NOMO-1 treated with DMSO at 0.1 percent for 48 hours (cell line): ENCODE results near the gene CAPZA3.
"Not testable (repeated sequence)": the region's sequence is repeated elsewhere in the genome, so short reads cannot be mapped to it uniquely, and the experiment has no call there.

Source experiments
- DNase-seq: peaks from one replicate; lab custom pipeline; 2025; ENCODE audit not compliant: unreplicated experiment; lab: John Stamatoyannopoulos, UW

CAPZA3 gene

DNA sequence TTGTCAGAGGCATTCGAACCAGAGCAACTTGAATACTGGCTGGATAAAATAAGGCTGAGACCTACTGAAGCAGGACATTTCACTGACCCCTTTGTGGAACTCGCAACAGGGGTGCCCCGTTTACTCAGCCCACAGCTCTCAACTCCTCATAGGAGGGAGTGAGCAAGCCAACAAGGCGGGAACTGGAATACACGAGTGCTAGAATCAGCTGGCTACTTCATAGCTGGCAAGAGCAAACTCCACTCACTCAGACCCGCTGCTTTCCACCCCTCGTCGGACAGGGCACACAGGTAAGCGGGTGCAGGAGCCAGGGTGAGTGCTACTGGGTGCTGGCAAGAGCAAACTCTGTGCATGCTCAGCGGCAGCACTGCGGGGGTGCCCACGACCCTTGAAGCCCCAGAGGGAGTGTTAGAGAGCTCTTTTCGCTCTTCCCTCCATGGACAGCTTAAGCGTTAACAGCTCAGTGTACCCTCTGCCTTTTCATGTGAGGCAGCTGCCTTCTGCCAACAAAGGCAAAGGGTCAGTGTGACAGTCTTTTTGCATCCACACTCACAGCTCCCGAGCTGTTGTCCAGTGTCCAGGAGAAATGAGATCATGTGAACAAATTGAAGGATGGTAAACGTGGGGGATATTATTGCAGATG lies 15.7 kb downstream of the CAPZA3 start:
- DNase-seq: no peak

DNA sequence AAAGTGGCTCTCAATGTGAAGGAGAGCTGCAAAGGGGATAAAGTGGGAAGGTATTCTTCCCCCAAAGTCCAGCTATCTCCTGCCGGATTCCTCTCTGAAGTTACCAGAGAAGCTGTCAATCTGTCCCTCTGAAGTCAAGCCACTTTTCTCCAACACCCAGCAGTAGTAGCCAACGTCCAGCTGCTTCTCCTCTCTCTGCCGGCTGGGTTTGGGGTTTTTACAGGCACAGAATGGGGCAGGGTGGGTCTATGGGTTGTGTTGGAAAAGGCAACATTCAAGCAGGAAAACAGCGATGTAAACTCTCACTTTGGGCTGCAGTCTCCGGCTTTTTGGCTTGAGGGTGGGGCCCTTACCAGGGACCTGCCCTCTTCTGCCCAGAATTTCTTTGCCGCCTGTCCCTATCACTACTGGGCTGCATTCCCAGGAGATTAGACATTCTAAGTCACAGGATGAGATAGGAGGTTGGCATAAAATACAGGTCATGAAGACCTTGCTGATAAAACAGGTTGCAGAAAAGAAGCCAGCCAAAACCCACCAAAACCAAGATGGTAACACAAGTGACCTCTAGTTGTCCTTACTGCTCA lies 16.3 kb downstream of the CAPZA3 start:
- no peak for DNase-seq

DNA sequence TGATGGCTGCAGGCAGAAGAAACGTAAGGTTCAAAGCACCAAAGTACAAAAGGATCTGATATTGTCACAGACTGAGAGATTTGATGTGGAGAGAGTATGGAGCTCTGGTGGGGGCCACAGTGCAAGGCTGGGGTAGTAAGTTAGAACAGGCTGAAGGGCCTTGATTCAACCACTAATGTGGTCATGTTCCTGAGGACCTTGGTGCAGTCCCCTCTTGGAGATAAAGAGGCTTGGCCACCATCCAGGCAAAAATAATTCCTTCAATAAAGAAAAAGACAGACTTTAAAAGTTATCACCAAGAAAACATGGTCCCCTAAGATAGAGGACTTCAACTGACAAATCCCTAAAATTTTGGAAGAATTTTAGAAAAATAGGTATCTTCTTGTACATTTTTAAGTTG lies 17.4 kb downstream of the CAPZA3 start:
- no peak for DNase-seq

DNA sequence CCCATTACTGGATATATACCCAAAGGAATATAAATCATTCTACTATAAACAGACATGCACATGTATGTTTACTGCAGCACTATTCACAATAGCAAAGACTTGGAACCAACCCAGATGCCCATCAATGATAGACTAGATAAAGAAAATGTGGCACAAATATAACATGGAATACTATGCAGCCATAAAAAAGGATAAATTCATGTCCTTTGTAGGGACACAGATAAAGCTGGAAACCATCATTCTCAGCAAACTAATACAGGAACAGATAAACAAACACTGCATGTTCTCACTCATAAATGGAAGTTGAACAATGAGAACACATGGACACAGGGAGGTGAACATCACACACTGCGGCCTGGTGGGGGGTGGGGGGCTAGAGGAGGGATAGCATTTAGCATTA lies 28.6 kb downstream of the CAPZA3 start:
- DNase-seq: not testable (repeated sequence)

DNA sequence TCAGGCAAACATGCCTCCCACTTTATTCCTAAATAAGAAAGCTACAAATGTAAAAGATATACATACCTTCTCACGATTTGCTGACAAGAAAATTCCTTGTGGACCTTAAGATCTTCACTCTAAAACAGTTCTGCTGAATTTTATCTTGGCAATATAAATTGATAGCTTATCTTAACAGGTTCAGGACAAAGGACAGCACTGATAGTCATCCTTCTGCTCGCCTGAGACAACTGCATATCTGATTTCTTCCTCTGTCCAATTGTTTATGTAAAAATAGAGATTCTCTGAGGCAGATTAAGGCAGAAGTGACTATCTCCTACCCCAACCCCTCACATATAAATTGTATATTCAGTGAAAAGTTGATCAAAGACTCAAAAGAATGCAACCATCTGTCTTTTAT lies 44.9 kb downstream of the CAPZA3 start:
- no peak for DNase-seq

DNA sequence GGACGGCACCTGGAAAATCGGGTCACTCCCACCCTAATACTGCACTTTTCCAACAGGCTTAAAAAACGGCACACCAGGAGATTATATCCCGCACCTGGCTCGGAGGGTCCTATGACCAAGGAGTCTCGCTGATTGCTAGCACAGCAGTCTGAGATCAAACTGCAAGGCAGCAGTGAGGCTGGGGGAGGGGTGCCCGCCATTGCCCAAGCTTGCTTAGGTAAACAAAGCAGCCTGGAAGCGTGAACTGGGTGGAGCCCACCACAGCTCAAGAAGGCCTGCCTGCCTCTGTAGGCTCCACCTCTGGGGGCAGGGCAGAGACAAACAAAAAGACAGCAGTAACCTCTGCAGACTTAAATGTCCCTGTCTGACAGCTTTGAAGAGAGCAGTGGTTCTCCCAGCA lies 47.5 kb downstream of the CAPZA3 start:
- not testable (repeated sequence) for DNase-seq
